Tibial nerve (tissue), 4 donors: ENCODE results near the gene NAIF1. TPM values are rescaled to one million over a fixed set of nuclear protein-coding genes. Genes with fewer than 3 reads are reported as not detected.

Source experiments
- DNase-seq, 2 donors: peaks; one replicate each; pipeline ENCODE4 v3.0.0-alpha.2; 2019; ENCODE audit warnings: low spot score in 2 of 2
- H3K27ac ChIP-seq, 4 donors: fragments of 200-600 bp; sonication (generic) in 3 of 4; one replicate each; pipeline ENCODE4 v1.5.1; 2017 to 2019; ENCODE audit warnings: mild to moderate bottlenecking in 1 of 4
- H3K27me3 ChIP-seq, 2 donors: fragments of 200-600 bp; sonication (generic) in 1 of 2; one replicate each; pipeline versions ENCODE4 v1.5.1 to v1.6.0; 2017 to 2019
- H3K36me3 ChIP-seq, 3 donors: fragments of 200-600 bp; sonication (generic); one replicate each; pipeline ENCODE4 v1.5.1; 2018 to 2019
- H3K4me1 ChIP-seq, 4 donors: fragments of 200-600 bp; sonication (generic) in 3 of 4; one replicate each; pipeline ENCODE4 v1.5.1; 2017 to 2019
- H3K4me3 ChIP-seq, 4 donors: fragments of 200-600 bp; sonication (generic) in 3 of 4; one replicate each; pipeline ENCODE4 v1.5.1; 2017 to 2019; ENCODE audit warnings: mild to moderate bottlenecking in 1 of 4, moderate library complexity in 1 of 4
- H3K9me3 ChIP-seq, 4 donors: fragments of 200-600 bp; sonication (generic) in 3 of 4; one replicate each; pipeline ENCODE4 v1.5.1; 2017 to 2019
- CTCF ChIP-seq, 5 experiments: fragments of 200-600 bp in 3 of 5; fragments of 450-650 bp in 2 of 5; sonication (generic) in 3 of 5; IDR thresholded peaks; one replicate each; pipeline ENCODE4 v1.5.1; 2016 to 2019; ENCODE audit warnings: antibody characterized with exemption in 5 of 5, mild to moderate bottlenecking in 3 of 5, moderate library complexity in 2 of 5
- EP300 ChIP-seq, 2 donors: sonication (generic); formaldehyde crosslinking; IDR thresholded peaks; one replicate each; pipeline ENCODE4 v1.6.1; 2017; ENCODE audit warnings: antibody characterized with exemption in 2 of 2, mild to moderate bottlenecking in 1 of 2
- POLR2A ChIP-seq, 2 donors: fragments of 450-650 bp; IDR thresholded peaks; one replicate each; pipeline ENCODE4 v1.6.1; 2017; ENCODE audit warnings: antibody characterized with exemption in 2 of 2, mild to moderate bottlenecking in 2 of 2, moderate library complexity in 2 of 2
- WGBS, 2 donors: methylation state at CpG; one replicate each; pipeline ENCODE4 v1.1.5; 2018; 5-methylcytosine and 5-hydroxymethylcytosine counted together
- total RNA-seq, 4 donors: library from RNA; depleted of rRNA; stranded (reverse); fragments of >200 nt; gene quantifications; one replicate each; pipeline ENCODE4 v1.1.0, GENCODE V29; 2016

NAIF1 gene
- total RNA-seq, 4 donors from 2014 or later, result 5.4 to 11.2 (median 8.1) TPM

- Histone ChIP-seq H3K27ac (no peak overlapping the region), H3K9me3 (no peaks in the 10 kb centered on the region), H3K4me1 (no peaks in the 10 kb centered on the region), H3K4me3 (no peak overlapping the region), H3K27me3 (no peaks in the 10 kb centered on the region), H3K36me3 (no peaks in the 10 kb centered on the region)
- TF ChIP-seq EP300 (IDR thresholded peaks at IDR 0.05) (no peak), CTCF (IDR thresholded peaks at IDR 0.05) (no peak), POLR2A (IDR thresholded peaks at IDR 0.05) (no peak)
- no peak for DNase-seq
- WGBS, 2 donors, result 48 to 78% methylated on average over 1 of the region's 1 CpG
Observed at GRCh38 chr9:128021098-128021497, 46.0 kb downstream of the NAIF1 start.

DNA sequence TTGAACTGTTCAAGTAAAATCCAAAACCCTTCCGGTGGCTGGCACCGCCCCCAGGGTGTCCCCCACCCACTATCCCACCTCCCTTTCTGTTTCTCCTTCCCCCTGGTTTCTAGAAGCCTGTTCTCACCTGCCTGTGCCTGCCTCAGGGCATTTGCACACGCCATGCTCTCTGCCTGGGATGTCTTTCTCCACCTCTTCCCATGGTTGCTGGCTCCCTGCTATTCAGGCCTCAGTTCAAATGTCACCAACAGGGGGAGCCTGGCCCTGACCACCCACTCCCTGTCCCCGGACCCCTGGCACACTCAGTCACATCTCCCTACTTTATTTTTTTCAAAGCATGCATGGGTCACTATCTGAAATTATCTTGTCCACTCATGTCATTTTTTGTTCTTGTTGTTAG lies 46.4 kb downstream of the NAIF1 start:
- DNase-seq, result no peak
- no peaks in the 10 kb centered on the region for H3K36me3 ChIP-seq
- H3K4me3 ChIP-seq, result no peak overlapping the region
- no peak overlapping the region for H3K27ac ChIP-seq
- no peaks in the 10 kb centered on the region for H3K9me3 ChIP-seq
- H3K4me1 ChIP-seq, result no peaks in the 10 kb centered on the region
- no peaks in the 10 kb centered on the region for H3K27me3 ChIP-seq
- no peak for TF ChIP-seq EP300 (IDR thresholded peaks at IDR 0.05)
- TF ChIP-seq POLR2A (IDR thresholded peaks at IDR 0.05), result no peak
- no peak for TF ChIP-seq CTCF (IDR thresholded peaks at IDR 0.05)
- WGBS, 2 donors, result 79 to 87% methylated on average over 4 of the region's 4 CpGs

DNA sequence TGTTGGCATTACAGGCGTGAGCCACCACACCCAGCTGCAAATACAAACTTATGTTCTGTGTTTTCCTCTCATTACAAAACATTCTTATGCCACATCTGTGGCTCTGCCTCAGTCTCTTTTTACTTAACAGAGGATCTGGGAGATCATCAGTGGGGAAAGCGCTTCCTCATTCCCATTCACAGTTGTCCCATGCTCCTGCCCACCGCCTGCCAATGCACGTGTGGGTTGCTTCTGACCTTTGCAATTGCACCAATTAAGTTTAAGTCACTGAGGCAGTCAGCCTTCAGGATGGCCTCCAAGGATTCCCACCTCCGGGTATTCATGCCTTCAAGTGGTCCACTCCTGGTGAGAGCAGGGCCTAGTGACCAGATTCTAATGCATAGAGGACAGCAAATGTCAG lies 51.4 kb downstream of the NAIF1 start:
- Histone ChIP-seq H3K4me3 (no peak overlapping the region), H3K27me3 (no peaks in the 10 kb centered on the region), H3K4me1 (peaks cover 0 to 11% (median 4%) of the 10 kb centered on the region in 4 donors), H3K36me3 (no peaks in the 10 kb centered on the region), H3K27ac (no peak overlapping the region), H3K9me3 (no peaks in the 10 kb centered on the region)
- TF ChIP-seq EP300 (IDR thresholded peaks at IDR 0.05) (no peak), CTCF (IDR thresholded peaks at IDR 0.05) (no peak), POLR2A (IDR thresholded peaks at IDR 0.05) (no peak)
- 66 to 74% methylated on average over 5 of the region's 5 CpGs for WGBS, 2 donors
- no peak for DNase-seq

Other genes with a start within 250 kb of the NAIF1 start
- 100 to 1,000 TPM in 1 of 4 donors, 10 to 100 TPM in 3; 24.9 to 137 (median 85.6) TPM for gene ENG, start 212.7 kb downstream of the NAIF1 start, total RNA-seq
- 10 to 100 TPM; 29.9 to 65.1 (median 38.7) TPM for gene AK1, start 189.6 kb downstream of the NAIF1 start, total RNA-seq
- gene ST6GALNAC6, start 167.7 kb downstream of the NAIF1 start, total RNA-seq, result 100 to 1,000 TPM; 108 to 193 (median 172) TPM
- gene ST6GALNAC4, start 150.3 kb downstream of the NAIF1 start, total RNA-seq, result 10 to 100 TPM; 23.9 to 70.5 (median 37.0) TPM
- gene PIP5KL1, start 136.5 kb downstream of the NAIF1 start, total RNA-seq, result under 1 TPM in 1 of 4 donors, not detected in 3; 0.59 TPM
- 10 to 100 TPM in 3 of 4 donors, 1 to 10 TPM in 1; 9.0 to 21.9 (median 14.7) TPM for gene DPM2, start 129.5 kb downstream of the NAIF1 start, total RNA-seq
- gene EEIG1, start 86.3 kb downstream of the NAIF1 start, total RNA-seq, result 10 to 100 TPM; 33.9 to 53.8 (median 50.2) TPM
- 10 to 100 TPM; 23.4 to 29.7 (median 27.2) TPM for gene SLC25A25, start 912 bp upstream of the NAIF1 start, total RNA-seq
- 100 to 1,000 TPM in 1 of 4 donors, 10 to 100 TPM in 3; 68.9 to 180 (median 74.7) TPM for gene PTGES2, start 60.4 kb upstream of the NAIF1 start, total RNA-seq
- gene LCN2, start 82.1 kb upstream of the NAIF1 start, total RNA-seq, result not detected
- gene BBLN, start 92.9 kb upstream of the NAIF1 start, total RNA-seq, result 100 to 1,000 TPM; 202 to 310 (median 243) TPM
- gene CIZ1, start 124.3 kb upstream of the NAIF1 start, total RNA-seq, result 10 to 100 TPM; 59.4 to 99.3 (median 71.4) TPM
- 10 to 100 TPM; 19.9 to 50.4 (median 41.4) TPM for gene DNM1, start 136.1 kb upstream of the NAIF1 start, total RNA-seq
- 100 to 1,000 TPM in 1 of 4 donors, 10 to 100 TPM in 3; 67.4 to 103 (median 91.9) TPM for gene GOLGA2, start 208.7 kb upstream of the NAIF1 start, total RNA-seq
- 10 to 100 TPM; 27.5 to 39.8 (median 32.9) TPM for gene SWI5, start 209.0 kb upstream of the NAIF1 start, total RNA-seq